Measurements from ENCODE around the gene COL4A6.

DNA sequence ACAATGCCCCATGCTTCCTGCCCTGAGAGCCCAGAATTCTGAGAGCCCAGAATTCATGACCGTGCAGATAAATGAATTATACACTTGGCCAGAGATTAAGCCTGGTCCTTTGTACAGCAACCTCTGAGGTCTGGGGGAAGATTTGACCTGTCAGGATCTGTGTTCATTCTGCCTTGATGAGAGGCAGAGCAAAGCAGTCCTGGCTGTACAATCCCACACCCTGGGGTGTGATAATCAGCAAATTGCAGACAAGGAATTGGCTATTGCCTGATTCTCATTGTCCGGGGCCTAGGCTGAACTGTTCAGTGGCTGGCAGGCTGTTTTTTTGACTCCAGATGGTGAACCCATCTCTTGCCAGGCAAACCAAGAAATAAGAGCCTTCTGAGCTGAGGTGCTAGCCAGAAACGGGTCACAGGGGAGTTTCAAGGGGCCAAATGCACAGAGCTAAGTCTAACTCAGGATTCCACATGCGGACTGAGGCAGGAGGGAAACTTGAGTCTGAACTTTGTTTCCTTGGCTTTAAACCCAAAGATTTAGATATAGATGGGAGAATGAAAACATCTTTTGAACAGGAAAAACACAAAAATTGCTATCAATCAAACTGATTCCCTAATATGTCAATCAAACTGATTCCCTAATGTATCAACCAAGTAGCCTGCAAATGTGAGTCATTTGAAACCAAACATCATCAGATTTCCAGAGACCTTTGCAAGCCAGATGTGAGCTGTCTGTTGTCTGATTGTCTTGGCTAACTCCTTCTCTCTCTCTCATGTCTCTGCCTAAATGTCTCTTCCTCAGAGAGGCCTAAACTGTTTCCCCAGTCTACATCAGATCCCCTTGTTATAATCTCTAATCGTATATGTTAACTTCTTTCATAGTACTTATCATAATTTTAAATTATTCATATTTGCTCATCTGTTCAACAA is 187.3 kb downstream of the COL4A6 start:
- TF ChIP-seq CTCF (IDR thresholded peaks at IDR 0.05 in 2 of 3, conservative IDR thresholded peaks at IDR 0.05 in 1 of 3; ENCODE audit: borderline replicate concordance in 1 of 3, insufficient read depth in 1 of 3, low read depth in 2 of 3, low read length in 2 of 3) (no peak), POLR2A (IDR thresholded peaks at IDR 0.05; ENCODE audit: borderline replicate concordance, extremely low read depth, insufficient read depth, insufficient read length) (no peak), ZBTB33 (IDR thresholded peaks at IDR 0.05; ENCODE audit: extremely low read depth, insufficient replicate concordance, low read length) (no peak), POLR2AphosphoS5 (IDR thresholded peaks at IDR 0.05; ENCODE audit: low read depth, low read length) (no peak), SP1 (IDR thresholded peaks at IDR 0.05; ENCODE audit: low read depth) (no peak), EZH2 (IDR thresholded peaks at IDR 0.05) (no peak), SRF (IDR thresholded peaks at IDR 0.05; ENCODE audit: low read depth) (no peak), ZNF274 (IDR thresholded peaks at IDR 0.05; ENCODE audit: low read depth, low read length) (no peak), EZH2phosphoT487 (IDR thresholded peaks at IDR 0.05; ENCODE audit: borderline replicate concordance) (no peak), JUND (IDR thresholded peaks at IDR 0.05) (no peak), CEBPB (IDR thresholded peaks at IDR 0.05; ENCODE audit: low read depth) (no peak)
- TF ChIP-seq, protein P1, sequence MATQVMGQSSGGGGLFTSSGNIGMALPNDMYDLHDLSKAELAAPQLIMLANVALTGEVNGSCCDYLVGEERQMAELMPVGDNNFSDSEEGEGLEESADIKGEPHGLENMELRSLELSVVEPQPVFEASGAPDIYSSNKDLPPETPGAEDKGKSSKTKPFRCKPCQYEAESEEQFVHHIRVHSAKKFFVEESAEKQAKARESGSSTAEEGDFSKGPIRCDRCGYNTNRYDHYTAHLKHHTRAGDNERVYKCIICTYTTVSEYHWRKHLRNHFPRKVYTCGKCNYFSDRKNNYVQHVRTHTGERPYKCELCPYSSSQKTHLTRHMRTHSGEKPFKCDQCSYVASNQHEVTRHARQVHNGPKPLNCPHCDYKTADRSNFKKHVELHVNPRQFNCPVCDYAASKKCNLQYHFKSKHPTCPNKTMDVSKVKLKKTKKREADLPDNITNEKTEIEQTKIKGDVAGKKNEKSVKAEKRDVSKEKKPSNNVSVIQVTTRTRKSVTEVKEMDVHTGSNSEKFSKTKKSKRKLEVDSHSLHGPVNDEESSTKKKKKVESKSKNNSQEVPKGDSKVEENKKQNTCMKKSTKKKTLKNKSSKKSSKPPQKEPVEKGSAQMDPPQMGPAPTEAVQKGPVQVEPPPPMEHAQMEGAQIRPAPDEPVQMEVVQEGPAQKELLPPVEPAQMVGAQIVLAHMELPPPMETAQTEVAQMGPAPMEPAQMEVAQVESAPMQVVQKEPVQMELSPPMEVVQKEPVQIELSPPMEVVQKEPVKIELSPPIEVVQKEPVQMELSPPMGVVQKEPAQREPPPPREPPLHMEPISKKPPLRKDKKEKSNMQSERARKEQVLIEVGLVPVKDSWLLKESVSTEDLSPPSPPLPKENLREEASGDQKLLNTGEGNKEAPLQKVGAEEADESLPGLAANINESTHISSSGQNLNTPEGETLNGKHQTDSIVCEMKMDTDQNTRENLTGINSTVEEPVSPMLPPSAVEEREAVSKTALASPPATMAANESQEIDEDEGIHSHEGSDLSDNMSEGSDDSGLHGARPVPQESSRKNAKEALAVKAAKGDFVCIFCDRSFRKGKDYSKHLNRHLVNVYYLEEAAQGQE (IDR thresholded peaks at IDR 0.05; ENCODE audit: low read depth) = no peak
- TF ChIP-seq, protein P2, sequence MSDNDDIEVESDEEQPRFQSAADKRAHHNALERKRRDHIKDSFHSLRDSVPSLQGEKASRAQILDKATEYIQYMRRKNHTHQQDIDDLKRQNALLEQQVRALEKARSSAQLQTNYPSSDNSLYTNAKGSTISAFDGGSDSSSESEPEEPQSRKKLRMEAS (IDR thresholded peaks at IDR 0.05) = no peak
